ENCODE measurements around the gene OR52A5.
"Not testable (repeated sequence)": the region's sequence is repeated elsewhere in the genome, so short reads cannot be mapped to it uniquely, and the experiment has no call there.

OR52A5 gene

GRCh38 chr11:5137996-5138395 lies at the start of gene OR52A5:
OR52A5 (minus strand) TSS chr11:5138356; CDS start chr11:5132642, 5,714 bp downstream.
- no peaks in the 10 kb centered on the region for H3K9me3 Mint-ChIP-seq
- CTCF ChIA-PET, result no interaction called here
- H3K4me3 Mint-ChIP-seq, result no peak within 1 kb of the TSS
- no peak for DNase-seq
- H3K36me3 Mint-ChIP-seq, result no peaks in the 10 kb centered on the region
- no peaks in the 10 kb centered on the region for H3K4me1 Mint-ChIP-seq
- no peaks in the 10 kb centered on the region for H3K27me3 Mint-ChIP-seq
- no peak within 1 kb of the TSS for H3K27ac Mint-ChIP-seq

GRCh38 chr11:5178046-5178837 lies 40.1 kb upstream of the OR52A5 start:
- CTCF ChIA-PET, result no interaction called here
- Mint-ChIP-seq H3K27ac (no peak overlapping the region), H3K36me3 (no peaks in the 10 kb centered on the region), H3K4me1 (no peaks in the 10 kb centered on the region), H3K27me3 (no peaks in the 10 kb centered on the region), H3K9me3 (no peaks in the 10 kb centered on the region), H3K4me3 (no peak overlapping the region)
- DNase-seq, result no peak

GRCh38 chr11:5174934-5175333 lies 36.8 kb upstream of the OR52A5 start:
- no peaks in the 10 kb centered on the region for H3K4me1 Mint-ChIP-seq
- no peak for DNase-seq
- H3K9me3 Mint-ChIP-seq, result no peaks in the 10 kb centered on the region
- no peaks in the 10 kb centered on the region for H3K27me3 Mint-ChIP-seq
- H3K4me3 Mint-ChIP-seq, result no peak overlapping the region
- H3K27ac Mint-ChIP-seq, result no peak overlapping the region
- H3K36me3 Mint-ChIP-seq, result no peaks in the 10 kb centered on the region
- CTCF ChIA-PET, result no interaction called here

- H3K4me1 Mint-ChIP-seq, result no peaks in the 10 kb centered on the region
- CTCF ChIA-PET, result no interaction called here
These were observed 33.7 kb upstream of the OR52A5 start for GRCh38 chr11:5171856-5172255.

GRCh38 chr11:5165898-5166297 lies 27.7 kb upstream of the OR52A5 start:
- CTCF ChIA-PET, H3K27ac Mint-ChIP-seq, H3K4me1 Mint-ChIP-seq: not testable (repeated sequence)

More at GRCh38 chr11:5171856-5172255, 33.7 kb upstream of the OR52A5 start:
- Mint-ChIP-seq H3K27ac (no peak overlapping the region), H3K36me3 (no peaks in the 10 kb centered on the region), H3K27me3 (no peaks in the 10 kb centered on the region), H3K9me3 (no peaks in the 10 kb centered on the region), H3K4me3 (no peak overlapping the region)
- no peak for DNase-seq

GRCh38 chr11:5164807-5165206 lies 26.7 kb upstream of the OR52A5 start:
- H3K4me3 Mint-ChIP-seq, H3K4me1 Mint-ChIP-seq, H3K27me3 Mint-ChIP-seq, CTCF ChIA-PET, DNase-seq, H3K27ac Mint-ChIP-seq, H3K36me3 Mint-ChIP-seq, H3K9me3 Mint-ChIP-seq: not testable (repeated sequence)

More at GRCh38 chr11:5165898-5166297, 27.7 kb upstream of the OR52A5 start:
- DNase-seq, H3K36me3 Mint-ChIP-seq, H3K4me3 Mint-ChIP-seq, H3K27me3 Mint-ChIP-seq, H3K9me3 Mint-ChIP-seq: not testable (repeated sequence)

- CTCF ChIA-PET, DNase-seq, H3K4me1 Mint-ChIP-seq, H3K36me3 Mint-ChIP-seq, H3K9me3 Mint-ChIP-seq, H3K27me3 Mint-ChIP-seq, H3K4me3 Mint-ChIP-seq, H3K27ac Mint-ChIP-seq: not testable (repeated sequence)
These were observed 22.9 kb upstream of the OR52A5 start for GRCh38 chr11:5161045-5161444.

- H3K4me3 Mint-ChIP-seq, H3K9me3 Mint-ChIP-seq, H3K27me3 Mint-ChIP-seq, CTCF ChIA-PET, H3K36me3 Mint-ChIP-seq, DNase-seq, H3K4me1 Mint-ChIP-seq, H3K27ac Mint-ChIP-seq: not testable (repeated sequence)
These were observed 22.1 kb upstream of the OR52A5 start for GRCh38 chr11:5160217-5160616.

GRCh38 chr11:5159806-5160205 lies 21.6 kb upstream of the OR52A5 start:
- DNase-seq, result no peak
- Mint-ChIP-seq H3K27ac (no peak overlapping the region), H3K4me3 (no peak overlapping the region), H3K4me1 (no peaks in the 10 kb centered on the region), H3K27me3 (no peaks in the 10 kb centered on the region), H3K9me3 (no peaks in the 10 kb centered on the region), H3K36me3 (no peaks in the 10 kb centered on the region)
- CTCF ChIA-PET, result no interaction called here

- DNase-seq, result no peak
- Mint-ChIP-seq H3K4me3 (no peak within 1 kb of the TSS), H3K27me3 (no peaks in the 10 kb centered on the region), H3K4me1 (no peaks in the 10 kb centered on the region), H3K9me3 (no peaks in the 10 kb centered on the region), H3K27ac (no peak within 1 kb of the TSS), H3K36me3 (no peaks in the 10 kb centered on the region)
- CTCF ChIA-PET, result no interaction called here
These were observed 16.5 kb upstream of the OR52A5 start, which contains the start of gene OR52A1 for GRCh38 chr11:5154657-5155056. OR52A1 (minus strand) TSS chr11:5154757; CDS start chr11:5152369, 2,388 bp downstream.

GRCh38 chr11:5153574-5154431 lies 15.6 kb upstream of the OR52A5 start:
- Mint-ChIP-seq H3K4me1 (no peaks in the 10 kb centered on the region), H3K27me3 (no peaks in the 10 kb centered on the region), H3K4me3 (no peak overlapping the region), H3K27ac (no peak overlapping the region), H3K36me3 (no peaks in the 10 kb centered on the region), H3K9me3 (no peaks in the 10 kb centered on the region)
- CTCF ChIA-PET, result no interaction called here
- DNase-seq, result no peak

GRCh38 chr11:5151713-5152153 lies 13.6 kb upstream of the OR52A5 start:
- H3K27ac Mint-ChIP-seq, result no peak overlapping the region
- CTCF ChIA-PET, result no interaction called here
- no peaks in the 10 kb centered on the region for H3K36me3 Mint-ChIP-seq
- H3K9me3 Mint-ChIP-seq, result no peaks in the 10 kb centered on the region
- no peaks in the 10 kb centered on the region for H3K4me1 Mint-ChIP-seq
- H3K4me3 Mint-ChIP-seq, result no peak overlapping the region
- DNase-seq, result no peak
- no peaks in the 10 kb centered on the region for H3K27me3 Mint-ChIP-seq

GRCh38 chr11:5144206-5144605 lies 6.0 kb upstream of the OR52A5 start:
- H3K4me3 Mint-ChIP-seq, H3K4me1 Mint-ChIP-seq, H3K27me3 Mint-ChIP-seq, H3K36me3 Mint-ChIP-seq, DNase-seq, H3K27ac Mint-ChIP-seq, CTCF ChIA-PET, H3K9me3 Mint-ChIP-seq: not testable (repeated sequence)

- H3K9me3 Mint-ChIP-seq, result no peaks in the 10 kb centered on the region
- no peaks in the 10 kb centered on the region for H3K36me3 Mint-ChIP-seq
- H3K4me1 Mint-ChIP-seq, result no peaks in the 10 kb centered on the region
- no peak overlapping the region for H3K27ac Mint-ChIP-seq
- no peak for DNase-seq
- no peaks in the 10 kb centered on the region for H3K27me3 Mint-ChIP-seq
- H3K4me3 Mint-ChIP-seq, result no peak overlapping the region
- CTCF ChIA-PET, result no interaction called here
These were observed 1.1 kb downstream of the OR52A5 start for GRCh38 chr11:5137014-5137413.

GRCh38 chr11:5136261-5136660 lies 1.9 kb downstream of the OR52A5 start:
- no peak for DNase-seq
- H3K36me3 Mint-ChIP-seq, result no peaks in the 10 kb centered on the region
- H3K27ac Mint-ChIP-seq, result no peak overlapping the region
- H3K4me1 Mint-ChIP-seq, result no peaks in the 10 kb centered on the region
- H3K27me3 Mint-ChIP-seq, result no peaks in the 10 kb centered on the region
- H3K4me3 Mint-ChIP-seq, result no peak overlapping the region
- H3K9me3 Mint-ChIP-seq, result no peaks in the 10 kb centered on the region
- CTCF ChIA-PET, result no interaction called here

Data from activated naive CD4-positive, alpha-beta T cell treated with anti-CD3 and anti-CD28 coated beads, Interleukin-2, amount 10 ng/mL, durations not matched to agents 7 days and 5 days (primary cell).